ENCODE results near the gene BTAF1. TPM values are rescaled to one million over a fixed set of nuclear protein-coding genes. Genes with fewer than 3 reads are reported as not detected.

Gene BTAF1
- total and polyA plus RNA-seq, 12 donors: 7.8 to 55.5 (median 21.3) TPM

- Histone ChIP-seq H3K9me3 (replicated peaks in 1 of 3) (no peaks in the 10 kb centered on the region), H3K27ac (no peak overlapping the region), H3K4me3 (no peak overlapping the region), H3K27me3 (no peaks in the 10 kb centered on the region), H3K36me3 (replicated peaks in 1 of 2) (no peaks in the 10 kb centered on the region), H3K4me1 (replicated peaks in 1 of 2) (peaks cover 8 to 13% of the 10 kb centered on the region in 2 donors)
- no peak for DNase-seq
- no peak for TF ChIP-seq POLR2A (IDR thresholded peaks at IDR 0.05)
- TF ChIP-seq, protein P1, sequence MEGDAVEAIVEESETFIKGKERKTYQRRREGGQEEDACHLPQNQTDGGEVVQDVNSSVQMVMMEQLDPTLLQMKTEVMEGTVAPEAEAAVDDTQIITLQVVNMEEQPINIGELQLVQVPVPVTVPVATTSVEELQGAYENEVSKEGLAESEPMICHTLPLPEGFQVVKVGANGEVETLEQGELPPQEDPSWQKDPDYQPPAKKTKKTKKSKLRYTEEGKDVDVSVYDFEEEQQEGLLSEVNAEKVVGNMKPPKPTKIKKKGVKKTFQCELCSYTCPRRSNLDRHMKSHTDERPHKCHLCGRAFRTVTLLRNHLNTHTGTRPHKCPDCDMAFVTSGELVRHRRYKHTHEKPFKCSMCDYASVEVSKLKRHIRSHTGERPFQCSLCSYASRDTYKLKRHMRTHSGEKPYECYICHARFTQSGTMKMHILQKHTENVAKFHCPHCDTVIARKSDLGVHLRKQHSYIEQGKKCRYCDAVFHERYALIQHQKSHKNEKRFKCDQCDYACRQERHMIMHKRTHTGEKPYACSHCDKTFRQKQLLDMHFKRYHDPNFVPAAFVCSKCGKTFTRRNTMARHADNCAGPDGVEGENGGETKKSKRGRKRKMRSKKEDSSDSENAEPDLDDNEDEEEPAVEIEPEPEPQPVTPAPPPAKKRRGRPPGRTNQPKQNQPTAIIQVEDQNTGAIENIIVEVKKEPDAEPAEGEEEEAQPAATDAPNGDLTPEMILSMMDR (IDR thresholded peaks at IDR 0.05): no peak
- intact Hi-C loops (cut with DNase I): no loop called here
- WGBS, 4 donors: 99 to 100% (median 99%) methylated on average over 9 of the region's 9 CpGs
Observed at GRCh38 chr10:91885362-91886079, 38.0 kb upstream of the BTAF1 start.

- Histone ChIP-seq H3K4me3 (peak overlapping the region in 1 of 4 donors; percentile 67), H3K36me3 (replicated peaks in 1 of 2) (no peaks in the 10 kb centered on the region), H3K27ac (no peak overlapping the region), H3K4me1 (replicated peaks in 1 of 2) (peaks cover 8 to 13% of the 10 kb centered on the region in 2 donors), H3K27me3 (no peaks in the 10 kb centered on the region), H3K9me3 (replicated peaks in 1 of 3) (no peaks in the 10 kb centered on the region)
- TF ChIP-seq, protein P1 (IDR thresholded peaks at IDR 0.05): no peak
- TF ChIP-seq POLR2A (IDR thresholded peaks at IDR 0.05): no peak
- 15 to 20% (median 18%) methylated on average over 6 of the region's 6 CpGs for WGBS, 4 donors
- intact Hi-C loops (cut with DNase I): no loop called here
- no peak for DNase-seq
Observed at GRCh38 chr10:91886954-91887271, 36.7 kb upstream of the BTAF1 start.

- intact Hi-C loops (cut with DNase I): no loop called here
- peak in 4 of 7 donors; percentile 30 to 38 (median 34) for DNase-seq
- H3K9me3 ChIP-seq (replicated peaks in 1 of 3): no peaks in the 10 kb centered on the region
- H3K36me3 ChIP-seq (replicated peaks in 1 of 2): no peaks in the 10 kb centered on the region
- no peak for TF ChIP-seq POLR2A (IDR thresholded peaks at IDR 0.05)
- TF ChIP-seq, protein P1 (IDR thresholded peaks at IDR 0.05): no peak
- H3K4me1 ChIP-seq (replicated peaks in 1 of 2): peaks cover 8 to 13% of the 10 kb centered on the region in 2 donors
- WGBS, 4 donors: 1 to 2% (median 1%) methylated on average over 34 to 59 of the region's 59 CpGs
- H3K4me3 ChIP-seq: peak overlapping the region in 2 of 4 donors; percentile 17 to 67
- H3K27ac ChIP-seq: no peak overlapping the region
- no peaks in the 10 kb centered on the region for H3K27me3 ChIP-seq
Observed at GRCh38 chr10:91887272-91888076, 36.1 kb upstream of the BTAF1 start.

DNA sequence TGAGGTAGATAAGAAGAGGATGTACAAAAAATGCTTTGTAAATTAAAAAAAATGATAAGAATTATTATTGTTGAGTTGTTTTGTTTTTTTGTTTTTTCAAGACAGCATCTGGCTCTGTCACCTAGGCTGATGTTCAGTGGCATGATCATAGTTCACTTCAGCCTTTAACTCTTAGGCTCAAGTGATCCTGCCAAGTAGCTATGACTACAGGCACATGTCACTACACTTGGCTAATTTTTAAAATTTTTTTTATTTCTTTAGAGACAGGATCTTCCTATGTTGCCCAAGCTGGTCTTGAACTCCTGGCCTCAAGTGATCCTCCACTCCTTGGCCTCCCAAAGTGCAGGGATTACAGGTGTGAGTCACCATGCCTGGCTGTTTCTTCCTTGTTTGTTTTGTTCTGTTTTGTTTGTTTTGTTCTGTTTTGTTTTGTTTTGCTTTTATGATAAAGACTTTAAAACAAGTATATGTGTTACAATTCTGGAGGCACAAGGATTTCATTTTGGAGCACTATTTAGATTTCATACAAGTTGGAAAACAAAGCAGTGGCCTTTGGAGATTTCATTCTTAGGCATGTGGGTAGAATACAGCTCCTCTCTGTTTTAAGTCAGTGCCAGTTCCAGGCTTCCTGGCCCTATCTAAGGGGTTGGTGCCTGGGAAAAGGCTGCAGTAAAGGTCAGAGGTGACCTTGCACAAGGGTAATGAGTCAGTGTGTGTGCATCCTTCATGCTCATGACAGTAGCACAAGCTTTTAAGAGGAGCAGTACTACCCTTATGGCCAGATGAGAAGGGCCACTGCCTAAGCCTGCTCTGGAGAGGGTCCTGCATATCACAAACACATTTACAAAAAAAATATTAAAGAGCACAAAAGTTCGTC is 32.2 kb upstream of the BTAF1 start:
- H3K4me1 ChIP-seq (replicated peaks in 1 of 2): peaks cover 8 to 13% of the 10 kb centered on the region in 2 donors
- peak; percentile 50 to 86 (median 66) for DNase-seq
- 44 to 73% (median 67%) methylated on average over 1 of the region's 1 CpG for WGBS, 4 donors
- H3K9me3 ChIP-seq (replicated peaks in 1 of 3): no peaks in the 10 kb centered on the region
- H3K27me3 ChIP-seq: no peaks in the 10 kb centered on the region
- no peak overlapping the region for H3K4me3 ChIP-seq
- H3K27ac ChIP-seq: peak overlapping the region in 3 of 5 donors; percentile 3 to 43 (median 31)
- no peaks in the 10 kb centered on the region for H3K36me3 ChIP-seq (replicated peaks in 1 of 2)
- TF ChIP-seq POLR2A (IDR thresholded peaks at IDR 0.05): no peak
- TF ChIP-seq, protein P1 (IDR thresholded peaks at IDR 0.05): no peak
- intact Hi-C loops (cut with DNase I): no loop called here
